H1 (cell line): ENCODE results near the gene TMEM258. TPM values are rescaled to one million over a fixed set of nuclear protein-coding genes. Genes with fewer than 3 reads are reported as not detected.

ENCODE experiments used
- CTCF ChIA-PET: fragments of 300-600 bp; sonication (Branson Sonifier 250); formaldehyde crosslinking; loops from one replicate; lab custom pipeline; 2021; ENCODE audit not compliant: partially characterized antibody; lab: Charles Lee
- POLR2A ChIA-PET: fragments of 300-600 bp; sonication (Branson Sonifier 250); formaldehyde crosslinking; loops from one replicate; lab custom pipeline; 2021; ENCODE audit warnings: inconsistent platforms; ENCODE audit not compliant: partially characterized antibody; lab: Charles Lee
- DNase-seq, 2 experiments: peaks; one replicate each; pipeline versions ENCODE4 v3.0.0 to v3.0.0-alpha.2; 2010 to 2022; ENCODE audit warnings: low spot score in 2 of 2, low read depth in 1 of 2, mixed read lengths in 1 of 2
- FAIRE-seq: peaks from 2 replicates; lab custom pipeline; 2011; peaks lifted over from hg19 to GRCh38; lab: Jason Lieb, UNC
- H2AFZ ChIP-seq: 2 replicates; pipeline ENCODE4 v1.8.1; 2012; ENCODE audit warnings: low read length, inconsistent platforms
- H2AK5ac ChIP-seq: 2 replicates; pipeline ENCODE4 v1.6.1; 2013; ENCODE audit warnings: low read depth, low read length
- H2BK120ac ChIP-seq: replicated peaks from 2 replicates; pipeline ENCODE3; 2013; ENCODE audit warnings: low read depth, low read length, inconsistent platforms
- H2BK12ac ChIP-seq: 2 replicates; pipeline ENCODE4 v1.6.1; 2013; ENCODE audit warnings: low read depth, low read length
- H2BK15ac ChIP-seq: 2 replicates; pipeline ENCODE4 v1.6.1; 2013; ENCODE audit warnings: low read length
- H2BK20ac ChIP-seq: 2 replicates; pipeline ENCODE4 v1.6.1; 2013; ENCODE audit warnings: low read length
- H2BK5ac ChIP-seq: 2 replicates; pipeline ENCODE4 v1.6.1; 2013; ENCODE audit warnings: low read depth, low read length
- H3K14ac ChIP-seq: 2 replicates; pipeline ENCODE4 v1.6.1; 2013; ENCODE audit warnings: inconsistent platforms; ENCODE audit not compliant: insufficient read length
- H3K18ac ChIP-seq: 2 replicates; pipeline ENCODE4 v1.6.1; 2013; ENCODE audit warnings: low read length; ENCODE audit errors: extremely low read depth
- H3K23ac ChIP-seq: 2 replicates; pipeline ENCODE4 v1.6.1; 2013; ENCODE audit warnings: inconsistent platforms; ENCODE audit not compliant: insufficient read length
- H3K23me2 ChIP-seq: 2 replicates; pipeline ENCODE4 v1.6.1; 2013; ENCODE audit warnings: low read depth, low read length
- H3K27ac ChIP-seq: 2 replicates; pipeline ENCODE4 v1.6.1; 2011; ENCODE audit warnings: low read depth, low read length, inconsistent platforms
- H3K27me3 ChIP-seq, 4 experiments: replicated peaks in 1 of 4; 1 replicate in 1 of 4; 2 replicates in 3 of 4; pipeline versions ENCODE4 v1.6.1 to v1.8.1; 2011 to 2013; ENCODE audit warnings: low read length in 3 of 4, mild to moderate bottlenecking in 3 of 4, inconsistent platforms in 2 of 4, mixed read lengths in 2 of 4, moderate library complexity in 1 of 4; ENCODE audit not compliant: control insufficient read depth in 3 of 4, insufficient read depth in 3 of 4; ENCODE audit errors: extremely low read depth in 1 of 4
- H3K36me3 ChIP-seq, 4 experiments: 2 replicates each; pipeline versions ENCODE4 v1.6.1 to v1.8.1; 2011 to 2013; ENCODE audit warnings: mild to moderate bottlenecking in 4 of 4, low read length in 3 of 4, moderate library complexity in 2 of 4, control low read depth in 1 of 4, inconsistent platforms in 1 of 4; ENCODE audit not compliant: insufficient read depth in 4 of 4, control insufficient read depth in 2 of 4
- H3K4ac ChIP-seq: replicated peaks from 2 replicates; pipeline ENCODE3; 2013; ENCODE audit warnings: low read length, low read depth, mixed read lengths, inconsistent platforms; ENCODE audit not compliant: insufficient read length
- H3K4me1 ChIP-seq, 4 experiments: replicated peaks in 1 of 4; 1 replicate in 1 of 4; 2 replicates in 3 of 4; pipeline versions ENCODE4 v1.6.1 to v1.8.1; 2011 to 2013; ENCODE audit warnings: low read length in 3 of 4, inconsistent platforms in 2 of 4, mixed read lengths in 1 of 4; ENCODE audit not compliant: insufficient read depth in 4 of 4, control insufficient read depth in 3 of 4
- H3K4me2 ChIP-seq, 2 experiments: 2 replicates each; pipeline versions ENCODE4 v1.6.1 to v1.8.1; 2011 to 2013; ENCODE audit warnings: low read depth in 2 of 2, low read length in 2 of 2, control low read depth in 1 of 2, inconsistent platforms in 1 of 2, mild to moderate bottlenecking in 1 of 2; ENCODE audit not compliant: insufficient read depth in 1 of 2
- H3K4me3 ChIP-seq, 4 experiments: fragments of 200-600, 300-600 bp in 1 of 4; sonication (generic), shearing (Covaris generic), sonication (Bioruptor Twin) in 1 of 4; 2 replicates each; pipeline versions ENCODE4 v1.5.1 to v1.8.1; 2011 to 2016; ENCODE audit warnings: low read length in 4 of 4, low read depth in 3 of 4, control low read depth in 2 of 4, inconsistent platforms in 2 of 4, mild to moderate bottlenecking in 2 of 4, mixed read lengths in 1 of 4, moderate library complexity in 1 of 4; ENCODE audit not compliant: insufficient read depth in 2 of 4; ENCODE audit errors: extremely low read depth in 1 of 4
- H3K56ac ChIP-seq: replicated peaks from 2 replicates; pipeline ENCODE3; 2013; ENCODE audit warnings: low read depth, mild to moderate bottlenecking, mixed read lengths, low read length, inconsistent platforms; ENCODE audit not compliant: insufficient read length
- H3K79me1 ChIP-seq: 2 replicates; pipeline ENCODE4 v1.6.1; 2013; ENCODE audit warnings: low read depth, low read length, control low read depth
- H3K79me2 ChIP-seq, 2 experiments: 2 replicates each; pipeline versions ENCODE4 v1.6.1 to v1.8.1; 2012 to 2013; ENCODE audit warnings: low read length in 2 of 2, mild to moderate bottlenecking in 2 of 2, inconsistent platforms in 1 of 2; ENCODE audit not compliant: insufficient read depth in 2 of 2, control insufficient read depth in 1 of 2
- H3K9ac ChIP-seq, 4 experiments: replicated peaks in 1 of 4; 1 replicate in 1 of 4; 2 replicates in 3 of 4; pipeline versions ENCODE4 v1.6.1 to v1.8.1; 2011 to 2013; ENCODE audit warnings: low read depth in 3 of 4, low read length in 3 of 4, control low read depth in 2 of 4, mild to moderate bottlenecking in 2 of 4, moderate library complexity in 2 of 4, inconsistent platforms in 1 of 4; ENCODE audit errors: extremely low read depth in 1 of 4
- H3K9me3 ChIP-seq, 2 experiments: 2 replicates each; pipeline versions ENCODE4 v1.6.1 to v1.8.1; 2012 to 2013; ENCODE audit warnings: mild to moderate bottlenecking in 2 of 2, moderate library complexity in 2 of 2, control low read depth in 1 of 2, inconsistent platforms in 1 of 2, low read depth in 1 of 2, low read length in 1 of 2, mixed read lengths in 1 of 2; ENCODE audit not compliant: insufficient read depth in 2 of 2
- H4K20me1 ChIP-seq, 2 experiments: replicated peaks in 1 of 2; 2 replicates each; pipeline versions ENCODE3 to v1.8.1; 2011 to 2013; ENCODE audit warnings: inconsistent platforms in 2 of 2, low read length in 2 of 2, mild to moderate bottlenecking in 1 of 2; ENCODE audit not compliant: insufficient read depth in 2 of 2, control insufficient read depth in 1 of 2
- H4K5ac ChIP-seq: 2 replicates; pipeline ENCODE4 v1.6.1; 2013; ENCODE audit warnings: low read length, low read depth, mixed read lengths, inconsistent platforms; ENCODE audit not compliant: insufficient read length
- H4K8ac ChIP-seq: 2 replicates; pipeline ENCODE4 v1.8.0; 2013; ENCODE audit warnings: mild to moderate bottlenecking, moderate library complexity, low read length, inconsistent platforms; ENCODE audit not compliant: insufficient read depth; ENCODE audit errors: extremely low read depth
- H4K91ac ChIP-seq: replicated peaks from 2 replicates; pipeline ENCODE3; 2013; ENCODE audit warnings: low read length, mixed read lengths, inconsistent platforms; ENCODE audit not compliant: insufficient read length
- ASH2L ChIP-seq: fragments of 200-600, 300-600 bp; sonication (generic); IDR thresholded peaks from one replicate; pipeline ENCODE4 v1.7.1; 2017; ENCODE audit warnings: low read length
- CEBPB ChIP-seq: IDR thresholded peaks from 2 replicates; pipeline ENCODE4 v1.6.1; 2012; ENCODE audit warnings: low read depth, low read length
- WGBS, 2 experiments: shearing (Covaris generic) in 1 of 2; methylation state at CpG; one replicate each; pipeline versions ENCODE4 v1.1.6 to v1.1.7; 2013 to 2015; ENCODE audit warnings: low lambda C conversion rate in 2 of 2, mixed read lengths in 2 of 2, inconsistent platforms in 1 of 2, low coverage in 1 of 2, missing lambda C conversion rate in 1 of 2; ENCODE audit not compliant: insufficient replicate concordance in 2 of 2, insufficient coverage in 1 of 2, insufficient read length in 1 of 2; ENCODE audit errors: extremely low coverage in 1 of 2, missing lambda C conversion rate in 1 of 2; 5-methylcytosine and 5-hydroxymethylcytosine counted together
- polyA plus RNA-seq, 7 experiments: library from polyadenylated mRNA; depleted of rRNA in 3 of 7; stranded (reverse) in 5 of 7; unstranded in 2 of 7; fragments of >200 nt in 5 of 7; fragments of 200-250 nt in 2 of 7; gene quantifications; 1 replicate in 5 of 7; 2 replicates in 1 of 7; 4 replicates in 1 of 7; pipeline versions ENCODE4 v1.2.1 to v1.2.3, GENCODE V29; 2011 to 2013; ENCODE audit warnings: missing spikeins in 2 of 7, mixed read lengths in 2 of 7
- total RNA-seq: library from RNA; stranded (reverse); fragmentation: NEBNext Ultra II Directional; extraction: Animal tissue kit (Norgen Biotek cat#: 25700); gene quantifications from 2 replicates; pipeline ENCODE4 v1.2.1, GENCODE V29; 2021

TMEM258 gene
- total and polyA plus RNA-seq, 2 of the 8 experiments (the other 6 are each of a cell fraction or from before 2014, with no cell fraction given) = 186 to 759 TPM

DNA sequence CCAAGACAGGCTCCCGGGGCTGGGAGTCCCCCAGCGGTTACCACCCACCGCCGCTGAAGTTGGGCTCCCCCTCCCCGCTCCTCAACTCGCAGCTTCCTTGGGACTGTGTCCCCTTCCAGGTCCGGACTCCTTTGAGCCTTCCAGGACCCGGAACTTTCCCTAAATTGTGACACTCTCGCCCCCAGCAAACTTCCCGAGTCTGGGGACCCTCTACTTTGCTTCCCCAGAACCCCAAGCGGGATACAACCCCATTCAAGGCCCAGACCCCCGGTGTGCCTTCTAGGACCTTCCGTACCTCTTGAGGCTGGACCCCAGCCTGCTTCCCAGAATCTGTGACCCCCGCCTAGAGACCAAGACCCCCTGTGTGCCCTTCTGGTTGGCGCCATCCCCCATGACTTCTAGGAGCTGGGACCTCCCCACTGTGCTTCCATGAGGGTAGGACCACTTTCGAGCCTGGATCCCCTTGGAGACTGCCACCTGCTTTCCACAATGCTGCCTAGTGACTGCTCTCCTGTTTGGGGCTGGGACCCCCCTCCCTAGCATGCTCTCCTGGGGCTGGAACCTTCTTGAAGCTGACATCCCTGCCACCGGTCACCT is 39.4 kb downstream of the TMEM258 start:
- no peak overlapping the region for H3K23ac ChIP-seq
- no peak overlapping the region for H2BK120ac ChIP-seq
- no peak overlapping the region; the same call in 1 of the 2 replicates for H2AK5ac ChIP-seq
- no peaks in the 10 kb centered on the region for H3K79me1 ChIP-seq
- no peak overlapping the region for H2BK5ac ChIP-seq
- H2BK12ac ChIP-seq = peak overlapping the region; percentile 27; the same call in 1 of the 2 replicates
- H3K9ac ChIP-seq = peak overlapping the region in 1 of 4 experiments; percentile 46; a peak in 1 of 7 replicates
- H3K4me2 ChIP-seq = peak overlapping the region; percentile 63 to 77
- no peak overlapping the region; the same call in 1 of the 2 replicates for H2AFZ ChIP-seq
- no peak for FAIRE-seq
- peak overlapping the region; percentile 69 for H4K8ac ChIP-seq
- peak overlapping the region; percentile 1; the same call in 1 of the 2 replicates for H3K18ac ChIP-seq
- 0 out of 2 replicates have a peak overlapping the region, but pooled peaks have one; percentile 34 for H2BK20ac ChIP-seq
- peak overlapping the region; percentile 39 to 77 (median 56) for H3K4me3 ChIP-seq
- H3K23me2 ChIP-seq = no peaks in the 10 kb centered on the region; the same call in 1 of the 2 replicates
- no peak overlapping the region for H3K27ac ChIP-seq
- H3K56ac ChIP-seq = no peak overlapping the region
- no peaks in the 10 kb centered on the region for H3K9me3 ChIP-seq
- peak overlapping the region; percentile 35 for H4K91ac ChIP-seq
- H4K5ac ChIP-seq = no peak overlapping the region
- WGBS, 2 experiments = 37% methylated on average over 17 of the region's 17 CpGs; no CpG with 5 or more reads in 1 of the 2 experiments
- H3K79me2 ChIP-seq = no peaks in the 10 kb centered on the region
- CTCF ChIA-PET = interaction anchor here (0.7 to 6.0 kb wide), 11 partner anchors 9 to 210 kb away, joined by 3 to 48 read pairs (median 7); partner anchors contain the start of genes FEN1 and TMEM258
- POLR2A ChIA-PET = interaction anchor here (0.8 to 2.0 kb wide), 6 partner anchors 11 to 54 kb away, joined by 3 to 10 read pairs (median 6); partner anchors contain the start of genes FEN1 and TMEM258
- peak; percentile 45 for TF ChIP-seq ASH2L
- TF ChIP-seq CEBPB = no peak
- TF ChIP-seq, all 59 proteins: peak for 1
- H3K36me3 ChIP-seq = no peaks in the 10 kb centered on the region
- H3K4ac ChIP-seq = peak overlapping the region; percentile 44
- DNase-seq = no peak
- H3K14ac ChIP-seq = no peak overlapping the region
- peaks cover 4 to 21% (median 16%) of the 10 kb centered on the region in 4 experiments for H3K27me3 ChIP-seq
- peaks cover 6 to 26% (median 21%) of the 10 kb centered on the region in 4 experiments for H3K4me1 ChIP-seq
- H2BK15ac ChIP-seq = peak overlapping the region; percentile 53; the same call in 1 of the 2 replicates
- peaks cover 0 to 1% of the 10 kb centered on the region in 2 experiments for H4K20me1 ChIP-seq
